Endothelial cell of umbilical vein (primary cell): ENCODE results near the gene TYSND1. TPM values are rescaled to one million over a fixed set of nuclear protein-coding genes. Genes with fewer than 3 reads are reported as not detected.

Experiments
- BruUV-seq: library from RNA; stranded (reverse); fragments of 400-500 nt; replicated peaks from 2 replicates; lab custom pipeline; 2021; lab: Mats Ljungman, UMichigan
- CTCF ChIA-PET: fragments of 300-600, 350-600 bp; sonication (Branson Sonifier 250); formaldehyde crosslinking; loops from one replicate; lab custom pipeline; 2021; ENCODE audit warnings: antibody characterized with exemption, inconsistent platforms; lab: Charles Lee
- POLR2A ChIA-PET: fragments of 300-600, 350-600 bp; sonication (Branson Sonifier 250); formaldehyde crosslinking; loops from one replicate; lab custom pipeline; 2021; ENCODE audit warnings: antibody characterized with exemption, inconsistent platforms; lab: Charles Lee
- DNase-seq: peaks from one replicate; pipeline ENCODE4 v3.0.0-alpha.2; 2011; ENCODE audit warnings: low read depth, low spot score
- FAIRE-seq: peaks from 2 replicates; lab custom pipeline; 2011; peaks lifted over from hg19 to GRCh38; lab: Jason Lieb, UNC
- H2AFZ ChIP-seq: 2 replicates; pipeline ENCODE4 v1.6.0; 2012; ENCODE audit warnings: low read depth, low read length, control low read depth, inconsistent platforms
- H3K27ac ChIP-seq: 2 replicates; pipeline ENCODE4 v1.5.1; 2011; ENCODE audit warnings: low read depth, mild to moderate bottlenecking, control low read depth, low read length, moderate library complexity; ENCODE audit not compliant: insufficient read depth
- H3K27me3 ChIP-seq, 2 experiments: 2 replicates each; pipeline versions ENCODE4 v1.6.0 to v1.6.1; 2011; ENCODE audit warnings: low read length in 2 of 2, mixed read lengths in 1 of 2; ENCODE audit not compliant: control insufficient read depth in 2 of 2, insufficient read depth in 2 of 2
- H3K36me3 ChIP-seq, 2 experiments: 2 replicates in 1 of 2; 3 replicates in 1 of 2; pipeline ENCODE4 v1.5.1; 2011; ENCODE audit warnings: low read length in 2 of 2, mild to moderate bottlenecking in 1 of 2, moderate library complexity in 1 of 2; ENCODE audit not compliant: control insufficient read depth in 2 of 2, insufficient read depth in 2 of 2; ENCODE audit errors: extremely low read depth in 1 of 2
- H3K4me1 ChIP-seq: 3 replicates; pipeline ENCODE4 v1.5.1; 2011; ENCODE audit warnings: mild to moderate bottlenecking, low read length; ENCODE audit not compliant: control insufficient read depth, insufficient read depth; ENCODE audit errors: extremely low read depth
- H3K4me2 ChIP-seq: 2 replicates; pipeline ENCODE4 v1.6.1; 2011; ENCODE audit warnings: low read length, control low read depth, mixed read lengths; ENCODE audit not compliant: insufficient read depth
- H3K4me3 ChIP-seq, 3 experiments: fragments of 200-600 bp in 1 of 3; sonication (generic), shearing (Covaris generic) in 1 of 3; replicated peaks in 1 of 3; 2 replicates each; pipeline ENCODE4 v1.5.1; 2011 to 2016; ENCODE audit warnings: control low read depth in 3 of 3, low read length in 3 of 3, mild to moderate bottlenecking in 2 of 3, inconsistent platforms in 1 of 3, low read depth in 1 of 3, moderate library complexity in 1 of 3; ENCODE audit not compliant: insufficient read depth in 1 of 3
- H3K79me2 ChIP-seq: 2 replicates; pipeline ENCODE4 v1.6.0; 2012; ENCODE audit warnings: low read length, inconsistent platforms; ENCODE audit not compliant: control insufficient read depth, insufficient read depth
- H3K9ac ChIP-seq: replicated peaks from 2 replicates; pipeline ENCODE3; 2011; ENCODE audit warnings: low read length, control low read depth; ENCODE audit not compliant: insufficient read depth; ENCODE audit errors: extremely low read depth
- H3K9me1 ChIP-seq: replicated peaks from 3 replicates; pipeline ENCODE4 v1.6.0; 2011; ENCODE audit warnings: mild to moderate bottlenecking, low read length; ENCODE audit not compliant: control insufficient read depth, insufficient read depth; ENCODE audit errors: extremely low read depth
- H3K9me3 ChIP-seq: replicated peaks from 2 replicates; pipeline ENCODE4 v1.5.1; 2012; ENCODE audit warnings: low read length, inconsistent platforms; ENCODE audit not compliant: control insufficient read depth, insufficient read depth
- H4K20me1 ChIP-seq: replicated peaks from 2 replicates; pipeline ENCODE3; 2011; ENCODE audit warnings: mild to moderate bottlenecking, low read length; ENCODE audit not compliant: control insufficient read depth, insufficient read depth; ENCODE audit errors: extremely low read depth
- EZH2 ChIP-seq: IDR thresholded peaks from 2 replicates; pipeline ENCODE4 v1.6.1; 2012; ENCODE audit warnings: borderline replicate concordance, low read depth, mild to moderate bottlenecking, moderate library complexity, low read length, inconsistent platforms; ENCODE audit not compliant: severe bottlenecking
- FOS ChIP-seq: IDR thresholded peaks from 2 replicates; pipeline ENCODE4 v1.6.1; 2011; ENCODE audit warnings: mild to moderate bottlenecking, low read length, moderate library complexity, borderline replicate concordance; ENCODE audit not compliant: insufficient read depth
- GATA2 ChIP-seq: IDR thresholded peaks from 2 replicates; pipeline ENCODE4 v1.7.0; 2011; ENCODE audit warnings: low read depth, mild to moderate bottlenecking, moderate library complexity, mixed read lengths, low read length; ENCODE audit not compliant: insufficient read length, insufficient read depth
- JUN ChIP-seq: IDR thresholded peaks from 2 replicates; pipeline ENCODE4 v1.6.1; 2011; ENCODE audit warnings: borderline replicate concordance, low read depth; ENCODE audit not compliant: insufficient read length, insufficient read depth
- MYC ChIP-seq: IDR thresholded peaks from one replicate; pipeline ENCODE4 v1.6.1; 2011; ENCODE audit warnings: mild to moderate bottlenecking, low read depth, low read length
- POLR2A ChIP-seq: IDR thresholded peaks from 2 replicates; pipeline ENCODE4 v1.6.1; 2012; ENCODE audit warnings: low read depth, mild to moderate bottlenecking, control low read depth, low read length
- POLR2AphosphoS5 ChIP-seq: IDR thresholded peaks from 2 replicates; pipeline ENCODE4 v1.6.1; 2012; ENCODE audit warnings: low read depth, mild to moderate bottlenecking, control low read depth, low read length, moderate library complexity; ENCODE audit not compliant: insufficient read depth
- dilution Hi-C: fragments of 300-500 bp; cut with MboI; formaldehyde crosslinking; loops from one replicate; pipeline ENCODE4 v1.15.0; 2019; ENCODE audit warnings: low sequenced_read_pairs; ENCODE audit not compliant: extremely low pct_ligation_motif_present
- intact Hi-C: fragments of 100-400 bp; cut with micrococcal nuclease; formaldehyde crosslinking; loops from one replicate; pipeline ENCODE4 v1.10.0; 2022
- polyA plus RNA-seq, 4 experiments: library from polyadenylated mRNA; depleted of rRNA in 3 of 4; stranded (reverse) in 3 of 4; unstranded in 1 of 4; fragments of >200 nt; gene quantifications; 2 replicates each; pipeline versions ENCODE4 v1.2.1 to v1.2.3, GENCODE V29; 2011 to 2012; ENCODE audit warnings: missing spikeins in 1 of 4
- total RNA-seq: library from RNA; stranded (reverse); gene quantifications from 2 replicates; pipeline ENCODE4 v1.2.3, GENCODE V29; 2021
- TF ChIP-seq, protein P1 (sequence below), 2 donors: IDR thresholded peaks; 1 replicate in 1 of 2; 2 replicates in 1 of 2; pipeline ENCODE4 v1.5.1; 2011; ENCODE audit warnings: low read length in 2 of 2, mild to moderate bottlenecking in 2 of 2, moderate library complexity in 2 of 2, control low read depth in 1 of 2, inconsistent platforms in 1 of 2, low read depth in 1 of 2; ENCODE audit not compliant: insufficient read depth in 1 of 2; ENCODE audit errors: extremely low read depth in 1 of 2
- TF ChIP-seq, protein P2 (sequence below): IDR thresholded peaks from 2 replicates; pipeline ENCODE4 v1.6.1; 2011; ENCODE audit not compliant: insufficient read depth, insufficient read length

Gene TYSND1
- total and polyA plus RNA-seq, 2 donors (not counting 3 experiments of a cell fraction or from before 2014, with no cell fraction given), result 5.1 to 7.8 TPM

DNA sequence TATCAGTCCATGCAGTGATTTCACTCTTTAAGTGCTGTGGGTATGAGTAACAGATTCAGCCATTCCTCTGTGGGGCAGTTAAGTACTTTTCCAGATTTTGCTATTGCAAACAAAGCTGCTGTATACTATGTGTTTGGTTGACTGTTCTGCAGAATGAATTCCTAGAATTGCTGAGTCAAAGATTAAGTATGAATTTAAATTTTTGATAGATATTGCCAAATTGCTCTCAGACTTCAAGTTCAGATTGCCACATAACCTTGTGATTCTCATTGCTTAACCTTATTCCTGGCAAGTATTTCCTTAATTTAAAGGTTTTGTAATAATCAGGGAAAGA is 45.4 kb upstream of the TYSND1 start:
- no peaks in the 10 kb centered on the region for H3K79me2 ChIP-seq
- H3K4me3 ChIP-seq, result no peak overlapping the region
- H3K4me1 ChIP-seq, result no peaks in the 10 kb centered on the region
- H3K9me3 ChIP-seq, result no peaks in the 10 kb centered on the region
- H3K27me3 ChIP-seq, result no peaks in the 10 kb centered on the region
- POLR2A ChIA-PET, result no interaction called here
- BruUV-seq, result no TSS peak
- H2AFZ ChIP-seq, result no peak overlapping the region
- no peaks in the 10 kb centered on the region for H3K9me1 ChIP-seq
- no peaks in the 10 kb centered on the region for H3K36me3 ChIP-seq
- H3K9ac ChIP-seq, result no peak overlapping the region
- DNase-seq, result no peak
- intact Hi-C loops, result no loop called here
- no peak overlapping the region for H3K27ac ChIP-seq
- CTCF ChIA-PET, result no interaction called here
- no peaks in the 10 kb centered on the region for H4K20me1 ChIP-seq
- no peak for FAIRE-seq
- dilution Hi-C loops, result no loop called here
- H3K4me2 ChIP-seq, result no peak overlapping the region
- TF ChIP-seq POLR2AphosphoS5 (no peak), FOS (no peak), EZH2 (no peak), MYC (no peak), JUN (no peak), GATA2 (no peak), POLR2A (no peak)
- TF ChIP-seq, protein P1, sequence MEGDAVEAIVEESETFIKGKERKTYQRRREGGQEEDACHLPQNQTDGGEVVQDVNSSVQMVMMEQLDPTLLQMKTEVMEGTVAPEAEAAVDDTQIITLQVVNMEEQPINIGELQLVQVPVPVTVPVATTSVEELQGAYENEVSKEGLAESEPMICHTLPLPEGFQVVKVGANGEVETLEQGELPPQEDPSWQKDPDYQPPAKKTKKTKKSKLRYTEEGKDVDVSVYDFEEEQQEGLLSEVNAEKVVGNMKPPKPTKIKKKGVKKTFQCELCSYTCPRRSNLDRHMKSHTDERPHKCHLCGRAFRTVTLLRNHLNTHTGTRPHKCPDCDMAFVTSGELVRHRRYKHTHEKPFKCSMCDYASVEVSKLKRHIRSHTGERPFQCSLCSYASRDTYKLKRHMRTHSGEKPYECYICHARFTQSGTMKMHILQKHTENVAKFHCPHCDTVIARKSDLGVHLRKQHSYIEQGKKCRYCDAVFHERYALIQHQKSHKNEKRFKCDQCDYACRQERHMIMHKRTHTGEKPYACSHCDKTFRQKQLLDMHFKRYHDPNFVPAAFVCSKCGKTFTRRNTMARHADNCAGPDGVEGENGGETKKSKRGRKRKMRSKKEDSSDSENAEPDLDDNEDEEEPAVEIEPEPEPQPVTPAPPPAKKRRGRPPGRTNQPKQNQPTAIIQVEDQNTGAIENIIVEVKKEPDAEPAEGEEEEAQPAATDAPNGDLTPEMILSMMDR (IDR thresholded peaks at IDR 0.05; ENCODE audit: extremely low read depth in 1 of 2, insufficient read depth in 1 of 2, low read depth in 1 of 2, low read length in 2 of 2), result no peak
- TF ChIP-seq, protein P2, sequence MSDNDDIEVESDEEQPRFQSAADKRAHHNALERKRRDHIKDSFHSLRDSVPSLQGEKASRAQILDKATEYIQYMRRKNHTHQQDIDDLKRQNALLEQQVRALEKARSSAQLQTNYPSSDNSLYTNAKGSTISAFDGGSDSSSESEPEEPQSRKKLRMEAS, result no peak
